Astrocyte (in vitro differentiated cells and primary cell): Measurements from ENCODE around the gene MEGF6. TPM values are rescaled to one million over a fixed set of nuclear protein-coding genes. Genes with fewer than 3 reads are reported as not detected.

ENCODE experiments used
- DNase-seq: peaks from one replicate; pipeline ENCODE4 v3.0.0-alpha.2; 2010; ENCODE audit warnings: low read depth
- FAIRE-seq: peaks from 2 replicates; lab custom pipeline; 2011; peaks lifted over from hg19 to GRCh38; lab: Jason Lieb, UNC
- H2AFZ ChIP-seq: 2 replicates; pipeline ENCODE4 v1.6.0; 2012; ENCODE audit warnings: low read depth, low read length, inconsistent platforms
- H3K27ac ChIP-seq: 2 replicates; pipeline ENCODE4 v1.5.1; 2011; ENCODE audit warnings: low read depth, low read length, inconsistent platforms
- H3K27me3 ChIP-seq: 2 replicates; pipeline ENCODE4 v1.6.0; 2011; ENCODE audit warnings: low read length, inconsistent platforms; ENCODE audit not compliant: insufficient read depth
- H3K36me3 ChIP-seq: 2 replicates; pipeline ENCODE4 v1.5.1; 2011; ENCODE audit warnings: low read length, inconsistent platforms; ENCODE audit not compliant: insufficient read depth
- H3K4me1 ChIP-seq: 2 replicates; pipeline ENCODE4 v1.5.1; 2011; ENCODE audit warnings: low read length, inconsistent platforms; ENCODE audit not compliant: insufficient read depth
- H3K4me2 ChIP-seq: 2 replicates; pipeline ENCODE4 v1.6.0; 2012; ENCODE audit warnings: low read length, inconsistent platforms
- H3K4me3 ChIP-seq: 2 replicates; pipeline ENCODE4 v1.5.1; 2011; ENCODE audit warnings: low read depth, mild to moderate bottlenecking, low read length, inconsistent platforms; ENCODE audit not compliant: insufficient read depth
- H3K79me2 ChIP-seq: 2 replicates; pipeline ENCODE4 v1.6.0; 2012; ENCODE audit warnings: mild to moderate bottlenecking, low read length, inconsistent platforms; ENCODE audit not compliant: insufficient read depth
- H3K9ac ChIP-seq: 2 replicates; pipeline ENCODE4 v1.6.0; 2012; ENCODE audit warnings: mild to moderate bottlenecking, low read length, inconsistent platforms
- H3K9me3 ChIP-seq: 2 replicates; pipeline ENCODE4 v1.5.1; 2012; ENCODE audit warnings: low read depth, mild to moderate bottlenecking, low read length, inconsistent platforms; ENCODE audit not compliant: insufficient read depth
- H4K20me1 ChIP-seq: 2 replicates; pipeline ENCODE4 v1.6.0; 2012; ENCODE audit warnings: low read length, inconsistent platforms; ENCODE audit not compliant: insufficient read depth
- H3K27ac Mint-ChIP-seq: one replicate; pipeline ENCODE4 v1.8.0; 2021; ENCODE audit warnings: mild to moderate bottlenecking, mixed read lengths; ENCODE audit not compliant: unreplicated experiment
- H3K27me3 Mint-ChIP-seq: one replicate; pipeline ENCODE4 v1.8.0; 2021; ENCODE audit warnings: low read depth, mixed read lengths; ENCODE audit not compliant: unreplicated experiment
- H3K36me3 Mint-ChIP-seq: one replicate; pipeline ENCODE4 v1.8.0; 2021; ENCODE audit warnings: low read depth, mixed read lengths; ENCODE audit not compliant: unreplicated experiment
- H3K4me1 Mint-ChIP-seq: one replicate; pipeline ENCODE4 v1.8.0; 2021; ENCODE audit warnings: low read depth, mixed read lengths; ENCODE audit not compliant: unreplicated experiment
- H3K4me3 Mint-ChIP-seq: one replicate; pipeline ENCODE4 v1.8.0; 2021; ENCODE audit warnings: mild to moderate bottlenecking, moderate library complexity, mixed read lengths; ENCODE audit not compliant: unreplicated experiment
- H3K9me3 Mint-ChIP-seq: one replicate; pipeline ENCODE4 v1.8.0; 2021; ENCODE audit warnings: mild to moderate bottlenecking, mixed read lengths; ENCODE audit not compliant: unreplicated experiment
- EZH2 ChIP-seq: IDR thresholded peaks from 2 replicates; pipeline ENCODE4 v1.6.1; 2012; ENCODE audit warnings: mild to moderate bottlenecking, low read length, inconsistent platforms; ENCODE audit not compliant: insufficient read depth
- total RNA-seq: library from RNA; stranded (reverse); gene quantifications from 2 replicates; pipeline ENCODE4 v1.2.1, GENCODE V29; 2021
- TF ChIP-seq, protein P1 (sequence below): IDR thresholded peaks from 2 replicates; pipeline ENCODE4 v1.5.1; 2011; ENCODE audit warnings: low read depth, mild to moderate bottlenecking, inconsistent platforms, low read length, moderate library complexity; ENCODE audit not compliant: insufficient read depth

The MEGF6 gene
- total RNA-seq, 1 donor from 2014 or later = 14.8 TPM

DNA sequence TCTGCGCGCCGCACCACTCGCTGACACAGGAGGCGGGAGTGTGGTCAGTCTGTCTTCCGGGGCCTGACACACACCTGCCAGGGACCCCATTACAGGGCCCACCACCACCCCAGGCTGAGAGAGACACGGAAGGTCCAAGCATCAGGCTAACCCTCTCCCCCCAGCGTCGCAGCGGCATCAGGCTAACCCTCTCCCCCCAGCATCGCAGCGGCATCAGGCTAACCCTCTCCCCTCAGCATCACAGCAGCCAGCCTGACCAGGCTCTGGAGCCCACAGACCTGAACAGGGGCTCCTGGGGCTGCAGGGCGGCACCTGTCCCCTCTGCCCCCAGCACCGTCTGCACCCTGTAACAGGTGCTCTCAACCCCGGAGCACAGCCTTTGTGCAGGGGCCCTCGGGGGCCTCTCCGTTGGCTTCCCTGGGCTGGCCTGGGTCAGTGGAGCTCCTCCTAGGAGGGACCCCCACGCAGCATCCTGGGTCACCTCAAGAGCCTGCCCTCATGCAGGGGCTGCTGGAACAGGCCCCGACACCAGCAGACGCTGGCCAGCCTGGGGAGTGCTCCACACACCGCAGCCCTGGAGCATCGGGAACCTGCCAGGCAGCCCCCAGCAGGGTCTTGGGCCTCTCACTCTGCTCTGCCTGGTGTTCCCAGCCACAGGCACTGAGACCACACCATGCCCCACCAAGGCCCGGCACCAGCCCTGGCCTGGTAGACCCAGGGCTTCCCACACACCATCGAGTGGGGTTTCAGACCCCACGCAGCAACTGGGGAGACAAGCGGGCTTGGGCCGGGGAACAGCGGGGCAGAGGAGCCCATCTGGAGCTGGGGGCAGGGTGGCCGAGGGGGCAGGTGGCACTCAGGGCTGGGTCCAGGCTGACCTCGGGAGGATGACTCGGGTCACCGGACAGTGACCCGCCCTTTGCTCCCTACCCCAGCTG is 67.0 kb downstream of the MEGF6 start:
- Histone ChIP-seq H3K36me3 (no peaks in the 10 kb centered on the region), H3K4me3 (no peak overlapping the region), H3K9ac (peak overlapping the region; percentile 69), H3K9me3 (no peaks in the 10 kb centered on the region), H3K27ac (peak overlapping the region; percentile 68), H3K27me3 (no peaks in the 10 kb centered on the region), H3K4me1 (peaks cover 33% of the 10 kb centered on the region), H3K79me2 (no peaks in the 10 kb centered on the region), H4K20me1 (no peaks in the 10 kb centered on the region), H3K4me2 (peak overlapping the region; percentile 72), H2AFZ (no peak overlapping the region)
- Mint-ChIP-seq H3K9me3 (no peaks in the 10 kb centered on the region), H3K4me1 (peaks cover 9% of the 10 kb centered on the region), H3K4me3 (no peak overlapping the region), H3K27me3 (peaks cover 6% of the 10 kb centered on the region), H3K27ac (no peak overlapping the region), H3K36me3 (no peaks in the 10 kb centered on the region)
- TF ChIP-seq, protein P1, sequence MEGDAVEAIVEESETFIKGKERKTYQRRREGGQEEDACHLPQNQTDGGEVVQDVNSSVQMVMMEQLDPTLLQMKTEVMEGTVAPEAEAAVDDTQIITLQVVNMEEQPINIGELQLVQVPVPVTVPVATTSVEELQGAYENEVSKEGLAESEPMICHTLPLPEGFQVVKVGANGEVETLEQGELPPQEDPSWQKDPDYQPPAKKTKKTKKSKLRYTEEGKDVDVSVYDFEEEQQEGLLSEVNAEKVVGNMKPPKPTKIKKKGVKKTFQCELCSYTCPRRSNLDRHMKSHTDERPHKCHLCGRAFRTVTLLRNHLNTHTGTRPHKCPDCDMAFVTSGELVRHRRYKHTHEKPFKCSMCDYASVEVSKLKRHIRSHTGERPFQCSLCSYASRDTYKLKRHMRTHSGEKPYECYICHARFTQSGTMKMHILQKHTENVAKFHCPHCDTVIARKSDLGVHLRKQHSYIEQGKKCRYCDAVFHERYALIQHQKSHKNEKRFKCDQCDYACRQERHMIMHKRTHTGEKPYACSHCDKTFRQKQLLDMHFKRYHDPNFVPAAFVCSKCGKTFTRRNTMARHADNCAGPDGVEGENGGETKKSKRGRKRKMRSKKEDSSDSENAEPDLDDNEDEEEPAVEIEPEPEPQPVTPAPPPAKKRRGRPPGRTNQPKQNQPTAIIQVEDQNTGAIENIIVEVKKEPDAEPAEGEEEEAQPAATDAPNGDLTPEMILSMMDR = no peak
- TF ChIP-seq EZH2 = no peak
- DNase-seq (no peak), FAIRE-seq (no peak)

DNA sequence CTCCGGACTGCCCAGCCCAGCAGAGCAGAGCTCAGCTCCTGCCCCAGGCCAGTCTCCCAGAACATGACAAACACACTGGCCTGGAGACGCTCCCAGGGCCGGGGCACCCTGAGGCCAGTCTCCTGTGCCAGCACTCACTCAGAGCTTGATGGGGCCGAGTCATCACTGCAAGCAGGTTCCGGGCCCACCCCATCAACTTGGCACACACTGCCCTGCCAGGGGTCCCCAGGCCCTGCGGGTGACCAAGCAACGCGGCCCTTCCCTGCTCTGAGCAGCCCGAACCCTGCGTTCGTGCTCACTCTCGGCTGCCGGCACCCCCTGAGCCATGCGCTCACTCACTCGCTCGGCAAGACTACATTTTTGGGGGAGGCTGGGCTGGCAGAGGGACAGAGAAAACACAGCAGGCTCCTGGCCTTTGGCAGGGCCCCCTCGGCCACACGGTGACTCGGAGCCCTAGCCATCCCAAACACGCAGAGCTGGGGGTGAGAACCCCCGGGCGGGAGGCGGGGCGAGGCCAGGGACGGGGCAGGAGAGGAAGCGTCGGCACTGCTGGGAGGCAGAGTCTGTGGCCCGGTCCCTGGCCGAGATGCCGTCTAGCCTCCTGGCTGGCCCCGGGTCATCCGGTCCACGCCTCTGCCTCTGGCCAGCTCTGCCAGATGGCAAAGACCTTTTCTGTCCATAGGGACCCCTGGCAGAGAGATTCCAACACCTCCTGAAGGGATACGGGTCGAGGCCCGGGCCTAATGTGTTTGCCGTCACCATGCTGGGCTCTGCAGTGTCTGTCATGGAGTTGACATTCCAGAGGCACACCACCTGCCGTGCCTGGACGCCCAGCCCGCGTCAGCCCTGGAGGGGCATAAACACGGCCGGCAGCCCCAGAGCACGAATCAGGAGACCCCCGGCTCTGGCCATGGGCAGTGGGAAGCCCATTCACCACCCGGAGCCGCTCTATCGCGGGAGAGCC is 68.0 kb downstream of the MEGF6 start:
- Histone ChIP-seq H3K4me1 (peaks cover 30% of the 10 kb centered on the region), H3K4me2 (peak overlapping the region; percentile 72), H4K20me1 (no peaks in the 10 kb centered on the region), H3K4me3 (no peak overlapping the region), H3K9ac (peak overlapping the region; percentile 69), H3K9me3 (no peaks in the 10 kb centered on the region), H3K79me2 (no peaks in the 10 kb centered on the region), H3K27me3 (no peaks in the 10 kb centered on the region), H3K36me3 (no peaks in the 10 kb centered on the region), H3K27ac (peak overlapping the region; percentile 74), H2AFZ (peak overlapping the region; percentile 51)
- TF ChIP-seq EZH2 = no peak
- TF ChIP-seq, protein P1 = no peak
- DNase-seq = peak; percentile 90
- Mint-ChIP-seq H3K27ac (no peak overlapping the region), H3K9me3 (no peaks in the 10 kb centered on the region), H3K4me3 (no peak overlapping the region), H3K4me1 (peaks cover 9% of the 10 kb centered on the region), H3K27me3 (peaks cover 6% of the 10 kb centered on the region), H3K36me3 (no peaks in the 10 kb centered on the region)
- FAIRE-seq = no peak
